Stimulated activated CD8-positive, alpha-beta memory T cell treated with anti-CD3 and anti-CD28 coated beads, Interleukin-7, amount 100 ng/mL, for 48 hours (primary cell): ENCODE results near the gene TPRN.

Source experiments
- DNase-seq, 2 donors: peaks; one replicate each; pipeline ENCODE4 v3.0.0-alpha.2; 2020; ENCODE audit warnings: low read depth in 1 of 2; ENCODE audit errors: extremely low read depth in 1 of 2

TPRN gene

GRCh38 chr9:137225699-137226331, 25.3 kb upstream of the TPRN start:
- DNase-seq, result no peak

- no peak for DNase-seq
Measured at GRCh38 chr9:137224830-137225694, 24.5 kb upstream of the TPRN start, which contains the start of gene CYSRT1. Gene CYSRT1, plus strand, starts transcription at chr9:137225174. Its CDS starts 448 bp downstream, at chr9:137225622.

- peak; percentile 97 to 98 for DNase-seq
Measured at GRCh38 chr9:137223078-137223970, 22.8 kb upstream of the TPRN start.

- no peak for DNase-seq
Measured at GRCh38 chr9:137222190-137223077, 21.9 kb upstream of the TPRN start, which contains the start of gene RNF208. Gene RNF208, minus strand, starts transcription at chr9:137222240. Its CDS starts 1,028 bp downstream, at chr9:137221212.

- no peak for DNase-seq
Measured at GRCh38 chr9:137221506-137222111, 21.1 kb upstream of the TPRN start.

- no peak for DNase-seq
Measured at GRCh38 chr9:137221095-137221505, 20.6 kb upstream of the TPRN start.

- no peak for DNase-seq
Measured at GRCh38 chr9:137220317-137221094, 20.0 kb upstream of the TPRN start.

- DNase-seq, result no peak
Measured at GRCh38 chr9:137219757-137220316, 19.3 kb upstream of the TPRN start.

GRCh38 chr9:137218754-137219271, 18.3 kb upstream of the TPRN start:
- DNase-seq, result no peak

GRCh38 chr9:137218212-137218753, 17.7 kb upstream of the TPRN start:
- no peak for DNase-seq

- no peak for DNase-seq
Measured at GRCh38 chr9:137217276-137218211, 17.0 kb upstream of the TPRN start.

- DNase-seq, result no peak
Measured at GRCh38 chr9:137216188-137216965, 15.8 kb upstream of the TPRN start.

GRCh38 chr9:137215196-137215986, 14.8 kb upstream of the TPRN start:
- no peak for DNase-seq

GRCh38 chr9:137214620-137215019, 14.1 kb upstream of the TPRN start:
- DNase-seq, result no peak
